Gastroesophageal sphincter (tissue), 2 donors: ENCODE measurements around the gene TNNT2.

Source experiments
- POLR2A ChIP-seq, 2 donors: fragments of 450-650 bp; IDR thresholded peaks; one replicate each; pipeline ENCODE4 v1.6.1; 2017; ENCODE audit warnings: antibody characterized with exemption in 2 of 2, mild to moderate bottlenecking in 2 of 2, moderate library complexity in 1 of 2
- POLR2AphosphoS5 ChIP-seq: sonication (generic); formaldehyde crosslinking; IDR thresholded peaks from one replicate; pipeline ENCODE4 v1.6.1; 2017; ENCODE audit warnings: antibody characterized with exemption

DNA sequence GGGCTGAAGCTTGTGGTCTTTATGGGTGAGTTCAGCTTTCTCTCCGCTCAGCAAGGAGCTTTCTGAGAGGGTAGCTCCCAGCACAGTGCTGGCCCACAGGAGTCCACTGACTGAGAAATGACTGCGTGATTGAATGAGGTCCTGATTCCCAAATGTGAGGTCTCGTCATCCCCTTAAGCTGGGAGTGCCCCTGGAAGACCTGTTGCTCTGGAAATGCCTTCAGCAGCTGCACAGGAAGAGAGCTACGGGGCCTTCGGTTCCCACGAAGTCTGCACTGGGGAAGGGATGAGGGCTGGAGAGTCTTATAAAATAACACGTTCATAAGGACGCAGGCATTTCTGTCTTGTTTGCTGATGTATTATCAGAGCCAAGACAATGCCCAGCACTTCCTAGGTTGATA lies 14.0 kb downstream of the TNNT2 start:
- no peak for TF ChIP-seq POLR2A (IDR thresholded peaks at IDR 0.05)
- no peak for TF ChIP-seq POLR2AphosphoS5
